RPMI7951 (cell line): ENCODE data around the gene BPHL. TPM values are rescaled to one million over a fixed set of nuclear protein-coding genes. Genes with fewer than 3 reads are reported as not detected.

Experiments
- total RNA-seq: library from RNA; depleted of rRNA; stranded (reverse); fragments of >200 nt; shearing (Covaris generic); gene quantifications from 2 replicates; pipeline ENCODE4 v1.2.3, GENCODE V29; 2014; rRNA removed

BPHL gene
- total RNA-seq, 1 experiment from 2014 or later = 24.8 TPM

Other genes starting within 250 kb of the BPHL start
- gene SERPINB9, start 215.4 kb upstream of the BPHL start, total RNA-seq = 0.10 and 0.12 TPM in 2 replicates
- gene SERPINB6, start 147.1 kb upstream of the BPHL start, total RNA-seq = 92.6 and 101 TPM in 2 replicates
- gene NQO2, start 118.8 kb upstream of the BPHL start, total RNA-seq = 42.3 and 52.9 TPM in 2 replicates
- 13.2 and 14.5 TPM in 2 replicates for gene RIPK1, start 50.2 kb upstream of the BPHL start, total RNA-seq
- gene TUBB2A, start 38.8 kb downstream of the BPHL start, total RNA-seq = 265 and 319 TPM in 2 replicates
- 22.1 and 26.7 TPM in 2 replicates for gene TUBB2B, start 108.9 kb downstream of the BPHL start, total RNA-seq
- 26.8 and 35.2 TPM in 2 replicates for gene PSMG4, start 140.2 kb downstream of the BPHL start, total RNA-seq